Fibroblast of the aortic adventitia (primary cell): Measurements from ENCODE around the gene TMEM106A. TPM values are rescaled to one million over a fixed set of nuclear protein-coding genes. Genes with fewer than 3 reads are reported as not detected.

ENCODE experiments used
- DNase-seq: peaks from one replicate; pipeline ENCODE4 v3.0.0-alpha.2; 2010; ENCODE audit warnings: low read depth
- H3K4me3 ChIP-seq: 2 replicates; pipeline ENCODE4 v1.5.1; 2011; ENCODE audit warnings: low read depth, mild to moderate bottlenecking, control low read depth, low read length, moderate library complexity
- total RNA-seq: library from RNA; depleted of rRNA; stranded (reverse); fragments of >200 nt; gene quantifications from 2 replicates; pipeline ENCODE4 v1.2.3, GENCODE V29; 2012; ENCODE audit warnings: low replicate concordance
- TF ChIP-seq, protein P1 (sequence below): IDR thresholded peaks from 2 replicates; pipeline ENCODE4 v1.5.1; 2011; ENCODE audit warnings: mild to moderate bottlenecking, low read length, control low read depth, inconsistent platforms; ENCODE audit not compliant: insufficient read depth

The TMEM106A gene
- total RNA-seq, 1 donor, result 7.2 TPM

DNA sequence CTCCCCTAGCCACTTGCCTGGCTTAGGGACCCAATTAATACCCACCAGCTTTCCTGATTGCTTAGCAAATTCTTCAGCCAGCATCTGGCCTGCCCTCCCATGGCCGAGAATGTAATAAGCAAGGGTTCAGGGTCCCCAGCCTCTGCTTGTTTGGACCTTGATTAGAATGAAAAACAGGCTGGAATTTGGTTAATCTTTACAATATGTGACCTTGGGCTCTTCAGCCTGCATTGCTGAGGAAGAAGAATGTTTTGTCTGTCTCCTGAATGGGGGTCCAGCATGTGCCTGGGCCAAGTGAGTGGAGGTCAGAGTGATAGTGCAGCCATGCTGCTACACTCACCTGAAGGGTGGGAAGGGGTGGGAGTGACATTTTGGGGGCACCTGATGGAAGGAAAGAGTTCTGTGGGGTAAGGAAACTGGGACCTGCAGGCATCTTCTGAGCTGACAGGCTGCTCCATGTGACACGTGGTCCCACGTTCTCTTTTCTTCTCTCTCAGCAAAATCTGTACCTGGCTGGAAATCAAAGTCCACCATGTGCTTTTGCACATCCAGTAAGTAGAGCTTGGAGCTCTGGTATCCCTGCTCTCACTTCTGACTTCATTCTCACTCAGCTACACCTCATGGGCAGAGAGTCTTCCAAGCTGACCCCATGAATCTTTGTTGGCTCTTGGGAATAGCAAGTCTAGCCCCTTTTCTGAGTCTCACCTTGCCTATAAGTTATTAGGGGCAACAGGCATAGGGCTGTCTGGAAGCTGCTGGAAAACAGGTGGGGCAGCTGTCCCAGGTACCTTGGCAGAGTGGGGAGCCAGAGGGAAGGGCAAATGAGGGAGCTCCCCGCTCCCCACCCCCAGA, 5.3 kb downstream of the TMEM106A start:
- no peak for DNase-seq
- no peak overlapping the region for H3K4me3 ChIP-seq
- TF ChIP-seq, protein P1, sequence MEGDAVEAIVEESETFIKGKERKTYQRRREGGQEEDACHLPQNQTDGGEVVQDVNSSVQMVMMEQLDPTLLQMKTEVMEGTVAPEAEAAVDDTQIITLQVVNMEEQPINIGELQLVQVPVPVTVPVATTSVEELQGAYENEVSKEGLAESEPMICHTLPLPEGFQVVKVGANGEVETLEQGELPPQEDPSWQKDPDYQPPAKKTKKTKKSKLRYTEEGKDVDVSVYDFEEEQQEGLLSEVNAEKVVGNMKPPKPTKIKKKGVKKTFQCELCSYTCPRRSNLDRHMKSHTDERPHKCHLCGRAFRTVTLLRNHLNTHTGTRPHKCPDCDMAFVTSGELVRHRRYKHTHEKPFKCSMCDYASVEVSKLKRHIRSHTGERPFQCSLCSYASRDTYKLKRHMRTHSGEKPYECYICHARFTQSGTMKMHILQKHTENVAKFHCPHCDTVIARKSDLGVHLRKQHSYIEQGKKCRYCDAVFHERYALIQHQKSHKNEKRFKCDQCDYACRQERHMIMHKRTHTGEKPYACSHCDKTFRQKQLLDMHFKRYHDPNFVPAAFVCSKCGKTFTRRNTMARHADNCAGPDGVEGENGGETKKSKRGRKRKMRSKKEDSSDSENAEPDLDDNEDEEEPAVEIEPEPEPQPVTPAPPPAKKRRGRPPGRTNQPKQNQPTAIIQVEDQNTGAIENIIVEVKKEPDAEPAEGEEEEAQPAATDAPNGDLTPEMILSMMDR, result no peak

DNA sequence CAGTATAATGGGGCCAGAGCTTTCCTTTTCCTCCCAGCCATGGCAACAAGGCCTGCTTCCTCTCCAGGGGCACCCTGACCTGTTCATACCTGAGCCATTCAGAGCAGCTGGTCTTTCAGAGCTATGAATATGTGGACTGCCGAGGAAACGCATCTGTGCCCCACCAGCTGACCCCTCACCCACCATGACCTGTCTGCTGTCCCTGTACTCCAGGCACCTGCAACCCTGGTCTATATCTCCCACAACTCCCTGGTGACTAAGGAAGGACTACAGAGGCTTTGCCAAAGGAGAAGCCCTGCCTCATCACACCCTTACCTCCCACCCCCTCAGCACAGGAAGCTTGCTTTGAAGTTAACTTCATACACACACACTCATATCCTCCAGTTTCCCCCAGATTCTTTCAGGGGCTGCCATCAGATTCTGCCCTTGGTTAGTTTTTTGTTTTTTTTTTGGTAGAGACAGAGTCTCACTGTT, 6.0 kb downstream of the TMEM106A start:
- DNase-seq, result no peak
- TF ChIP-seq, protein P1, result no peak
- no peak overlapping the region for H3K4me3 ChIP-seq

DNA sequence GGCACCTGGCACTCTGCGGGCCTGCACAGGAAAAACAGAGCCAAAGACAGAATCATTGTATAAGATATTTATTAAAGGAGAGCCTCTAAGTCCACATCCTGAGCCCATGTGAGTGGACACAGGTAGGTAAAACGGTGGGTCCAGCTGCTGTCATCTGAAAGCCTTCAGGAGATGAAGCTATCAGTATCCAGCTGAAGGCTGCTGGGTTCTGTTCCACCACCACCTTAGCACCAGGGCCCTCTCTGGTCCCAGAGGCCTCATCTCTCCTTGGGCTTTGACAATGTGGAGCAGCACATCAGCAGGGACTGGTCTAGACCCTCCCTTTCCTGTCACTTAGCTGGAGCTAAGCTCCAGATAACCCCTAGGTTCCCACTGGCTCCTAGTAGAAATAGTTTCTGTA, 7.3 kb downstream of the TMEM106A start:
- TF ChIP-seq, protein P1, result no peak
- no peak for DNase-seq

DNA sequence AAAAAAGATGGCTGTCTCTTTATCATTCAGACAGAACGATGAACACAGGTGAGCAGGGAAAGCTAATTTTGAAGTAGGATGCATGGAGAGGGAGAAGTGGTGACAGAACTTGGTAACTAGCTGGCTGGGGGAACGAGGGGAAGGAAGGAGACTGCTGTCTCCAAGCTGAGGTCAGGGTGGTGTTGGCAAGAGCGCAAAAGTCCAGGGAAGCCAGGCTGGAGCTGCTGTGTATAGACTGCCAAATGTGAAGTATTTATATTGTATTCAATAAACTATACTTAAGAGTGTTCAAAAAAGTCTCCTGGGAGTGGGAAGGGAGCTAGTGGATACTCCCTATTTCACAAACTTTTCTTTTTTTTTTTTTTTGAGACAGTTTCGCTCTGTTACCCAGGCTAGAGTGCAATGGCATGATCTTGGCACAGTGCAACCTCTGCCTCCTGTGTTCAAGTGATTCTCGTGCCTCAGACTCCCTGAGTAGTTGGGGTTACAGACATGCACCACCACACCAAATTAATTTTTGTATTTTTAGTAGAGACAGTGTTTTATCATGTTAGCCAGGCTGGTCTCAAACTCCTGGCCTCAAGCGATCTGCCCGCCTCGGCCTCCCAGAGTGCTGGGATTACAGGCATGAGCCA, 8.2 kb downstream of the TMEM106A start:
- H3K4me3 ChIP-seq, result no peak overlapping the region
- DNase-seq, result no peak
- TF ChIP-seq, protein P1, result no peak

More for the DNA sequence above, 7.3 kb downstream of the TMEM106A start:
- no peak overlapping the region for H3K4me3 ChIP-seq

DNA sequence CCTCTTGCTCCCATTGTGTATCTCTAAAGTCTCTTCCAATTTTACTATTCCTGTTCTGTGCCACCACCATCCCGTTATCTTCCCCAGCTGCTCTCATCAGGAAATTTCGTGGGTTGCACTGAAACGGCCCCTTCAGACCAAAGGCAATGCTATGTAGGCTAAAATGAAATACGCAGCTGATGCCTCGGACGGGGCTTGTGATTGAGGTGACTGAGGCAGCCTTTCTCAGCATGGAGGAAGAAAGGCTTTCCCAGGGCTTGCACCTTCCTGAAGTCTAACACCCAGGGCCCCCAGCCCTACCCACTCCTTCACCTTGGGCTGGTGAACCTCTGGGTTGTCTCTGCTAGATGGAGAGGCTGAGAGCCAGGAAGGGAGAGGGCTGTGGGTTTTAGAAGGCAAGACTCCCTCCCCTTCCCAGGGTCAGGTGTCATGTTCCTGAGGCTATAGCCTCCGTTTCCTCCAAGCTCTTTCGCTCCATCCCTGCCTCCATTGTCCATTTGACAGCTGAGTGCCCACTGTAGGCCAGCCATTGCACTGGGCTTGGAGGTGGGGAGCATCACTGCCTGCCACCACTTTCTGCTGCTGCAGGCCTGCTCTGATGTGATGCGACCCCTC, 8.9 kb downstream of the TMEM106A start:
- no peak overlapping the region for H3K4me3 ChIP-seq
- TF ChIP-seq, protein P1, result no peak
- no peak for DNase-seq

DNA sequence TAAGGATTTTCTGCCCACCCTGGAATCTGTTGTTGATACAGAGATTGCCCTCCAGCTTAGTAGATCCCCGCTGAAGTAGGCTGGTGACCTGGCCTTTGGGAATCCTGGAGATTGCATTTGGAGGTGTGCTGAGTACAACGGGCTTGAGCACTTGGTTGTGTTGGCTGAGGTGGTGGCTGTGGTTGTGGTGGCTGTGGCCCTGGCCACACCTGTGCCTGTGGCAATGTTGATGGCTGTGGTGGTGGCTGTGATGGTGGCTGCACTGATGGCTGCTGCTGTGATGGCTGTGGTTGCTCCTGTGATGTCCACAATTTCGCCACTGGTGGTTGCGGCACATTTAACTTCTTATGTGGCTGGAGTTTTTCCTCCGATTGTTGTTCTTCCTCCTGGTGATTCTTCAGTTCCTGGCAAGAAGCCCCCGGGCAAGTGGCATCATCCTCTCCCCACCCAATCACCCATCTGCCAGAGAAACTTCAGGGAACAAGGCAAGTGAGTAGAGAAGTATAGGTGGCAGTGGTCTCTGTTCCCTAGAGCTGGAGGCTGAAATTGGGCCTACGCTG, 12.6 kb downstream of the TMEM106A start:
- DNase-seq, result no peak
- no peak overlapping the region for H3K4me3 ChIP-seq
- TF ChIP-seq, protein P1, result no peak
